ENCODE data around the gene NIPA2. TPM values are rescaled to one million over a fixed set of nuclear protein-coding genes. Genes with fewer than 3 reads are reported as not detected.

Gene NIPA2
- total RNA-seq, 1 experiment from 2014 or later = 77.9 TPM

- no peaks in the 10 kb centered on the region for H3K23me2 ChIP-seq (ENCODE audit: insufficient read length, low read depth, low read length, poor library complexity, severe bottlenecking)
- H3K4me1 ChIP-seq (ENCODE audit: insufficient read depth, low read length) = peaks cover 3% of the 10 kb centered on the region; the same call in 1 of the 2 replicates
- no peaks in the 10 kb centered on the region; the same call in 1 of the 2 replicates for H3K27me3 Mint-ChIP-seq (ENCODE audit: low read depth)
- H3K9ac ChIP-seq (ENCODE audit: extremely low read depth, insufficient read length, low read length) = no peak overlapping the region
- H3K36me3 Mint-ChIP-seq (ENCODE audit: insufficient read depth in 1 of 3, low read depth in 3 of 3) = peaks cover 47 to 70% (median 63%) of the 10 kb centered on the region in 3 experiments
- no peaks in the 10 kb centered on the region for H3K79me1 ChIP-seq (ENCODE audit: insufficient read depth, low read depth, low read length, poor library complexity, severe bottlenecking)
- H2BK5ac ChIP-seq (ENCODE audit: insufficient read length, low read length) = no peak overlapping the region
- no peaks in the 10 kb centered on the region for H4K20me1 ChIP-seq (ENCODE audit: control insufficient read depth, insufficient read depth, insufficient read length)
- H2BK120ac ChIP-seq (ENCODE audit: low read depth, low read length, poor library complexity, severe bottlenecking) = no peak overlapping the region
- H3K4me3 Mint-ChIP-seq = no peak overlapping the region
- H2BK20ac ChIP-seq (ENCODE audit: low read depth, low read length, poor library complexity, severe bottlenecking) = no peak overlapping the region
- H4K8ac ChIP-seq (replicated peaks; ENCODE audit: insufficient read length, low read depth, low read length) = no peak overlapping the region
- H3K4ac ChIP-seq (ENCODE audit: low read depth, low read length) = no peak overlapping the region
- H2AK5ac ChIP-seq (ENCODE audit: insufficient read length, low read length) = no peak overlapping the region
- no peak for TF ChIP-seq CTCF (conservative IDR thresholded peaks at IDR 0.05)
- no peak overlapping the region for H4K91ac ChIP-seq (ENCODE audit: insufficient read length, low read depth, low read length)
- no peak overlapping the region for H3T11ph ChIP-seq (ENCODE audit: low read length)
- no peak overlapping the region for H3K23ac ChIP-seq (ENCODE audit: insufficient read length, low read depth, low read length)
- H2BK15ac ChIP-seq (ENCODE audit: low read depth, low read length) = no peak overlapping the region
- H3K9me3 ChIP-seq (ENCODE audit: control insufficient read depth, low read depth, low read length) = no peaks in the 10 kb centered on the region
- H3K4me1 Mint-ChIP-seq = peaks cover 15 to 17% of the 10 kb centered on the region in 2 experiments
- no peaks in the 10 kb centered on the region for H3K79me2 ChIP-seq (ENCODE audit: insufficient read depth, low read length)
- no peak for DNase-seq
- H3K18ac ChIP-seq (ENCODE audit: insufficient read length, low read depth, low read length) = peak overlapping the region; percentile 28
- no CpG with 5 or more reads among the region's 9 CpGs for WGBS (ENCODE audit: extremely low coverage, insufficient read length, low lambda C conversion rate)
- no peak overlapping the region for H3K56ac ChIP-seq (ENCODE audit: insufficient read length, low read depth, low read length)
- H3K9me3 Mint-ChIP-seq = peaks cover 0 to 6% of the 10 kb centered on the region in 2 experiments; a peak in 4 of 5 replicates
- no peak overlapping the region for H3K27ac ChIP-seq (ENCODE audit: insufficient read length, low read depth, low read length)
- no peak overlapping the region for H4K5ac ChIP-seq (ENCODE audit: insufficient read length, low read depth, low read length)
- H3K27ac Mint-ChIP-seq = peak overlapping the region in 1 of 3 experiments; percentile 98; a peak in 2 of 7 replicates
- no peak overlapping the region for H2AFZ ChIP-seq (ENCODE audit: low read length)
- H3K4me2 ChIP-seq (ENCODE audit: insufficient read depth, insufficient read length, low read length) = no peak overlapping the region
- H3K14ac ChIP-seq (ENCODE audit: insufficient read depth, low read length) = no peak overlapping the region; the same call in 1 of the 2 replicates
- no peak overlapping the region for H2BK12ac ChIP-seq (ENCODE audit: insufficient read length, low read depth, low read length)
- H3K27me3 ChIP-seq (ENCODE audit: insufficient read depth, low read length) = no peaks in the 10 kb centered on the region
Observed at GRCh38 chr15:22873841-22874240, 35.4 kb downstream of the NIPA2 start.

All from H9 (cell line).